ENCODE data around the gene HYI.

DNA sequence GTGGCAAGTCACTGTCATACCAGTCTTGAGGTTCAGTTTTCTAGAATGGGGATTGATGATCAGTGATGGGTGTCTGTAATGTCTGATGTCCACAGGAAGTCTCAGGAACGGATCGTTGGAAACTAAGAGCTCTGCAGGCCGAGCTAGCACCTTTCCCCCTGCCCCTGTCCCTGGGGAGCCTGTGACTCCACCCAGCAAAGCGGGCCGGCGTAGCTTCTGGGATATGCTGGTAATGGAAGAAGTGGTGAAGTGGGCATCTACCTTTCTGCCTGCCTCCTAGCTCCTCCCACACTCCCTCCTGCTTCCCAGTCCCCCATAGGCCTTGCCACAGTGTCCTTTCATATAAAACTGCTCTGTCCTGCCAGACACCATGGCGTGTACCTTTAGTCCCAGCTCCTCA, 13.4 kb downstream of the HYI start:
- no peak for TF ChIP-seq POLR2A (IDR thresholded peaks at IDR 0.05)
- TF ChIP-seq CTCF (IDR thresholded peaks at IDR 0.05): no peak
